Glomerular visceral epithelial cell (primary cell): ENCODE measurements around the gene OVOL3.

Source experiments
- DNase-seq: peaks from one replicate; pipeline ENCODE4 v3.0.0-alpha.2; 2016; ENCODE audit errors: extremely low spot score

OVOL3 gene

GRCh38 chr19:36100476-36100875 is 10.5 kb upstream of the OVOL3 start:
- DNase-seq: no peak

DNA sequence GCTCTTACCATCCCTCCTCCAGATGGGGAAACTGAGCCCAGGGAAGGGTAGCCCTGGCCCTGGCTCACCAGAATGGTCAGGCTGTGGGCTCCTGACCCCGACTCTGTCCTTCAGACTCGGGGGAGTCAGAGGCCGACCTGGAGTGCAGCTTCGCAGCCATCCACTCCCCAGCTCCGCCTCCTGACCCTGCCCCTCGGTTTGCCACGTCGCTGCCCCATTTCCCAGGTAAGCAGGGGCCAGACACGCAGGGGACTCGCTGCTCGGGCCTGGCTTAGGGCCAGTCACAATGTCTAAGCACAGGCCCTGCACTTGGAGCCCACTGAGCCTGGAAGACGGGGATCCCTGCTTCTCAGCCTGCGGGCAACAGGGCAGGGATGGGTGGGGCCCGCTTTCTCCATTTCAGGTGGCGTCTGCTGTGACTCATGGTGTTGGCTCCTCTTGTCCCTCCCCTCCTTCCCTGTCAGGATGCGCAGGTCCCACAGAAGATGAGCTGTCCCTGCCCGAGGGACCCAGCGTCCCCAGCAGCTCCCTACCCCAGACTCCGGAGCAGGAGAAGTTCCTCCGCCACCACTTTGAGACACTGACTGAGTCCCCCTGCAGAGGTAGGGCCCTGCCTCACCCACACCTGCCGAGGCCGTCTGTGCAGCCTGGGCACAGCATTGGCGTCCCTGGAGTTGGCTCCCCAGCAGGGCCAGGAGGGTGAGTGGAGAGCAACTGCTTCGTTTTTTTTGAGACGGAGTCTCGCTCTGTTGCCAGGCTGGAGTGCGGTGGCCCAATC is 9.2 kb upstream of the OVOL3 start:
- no peak for DNase-seq

DNA sequence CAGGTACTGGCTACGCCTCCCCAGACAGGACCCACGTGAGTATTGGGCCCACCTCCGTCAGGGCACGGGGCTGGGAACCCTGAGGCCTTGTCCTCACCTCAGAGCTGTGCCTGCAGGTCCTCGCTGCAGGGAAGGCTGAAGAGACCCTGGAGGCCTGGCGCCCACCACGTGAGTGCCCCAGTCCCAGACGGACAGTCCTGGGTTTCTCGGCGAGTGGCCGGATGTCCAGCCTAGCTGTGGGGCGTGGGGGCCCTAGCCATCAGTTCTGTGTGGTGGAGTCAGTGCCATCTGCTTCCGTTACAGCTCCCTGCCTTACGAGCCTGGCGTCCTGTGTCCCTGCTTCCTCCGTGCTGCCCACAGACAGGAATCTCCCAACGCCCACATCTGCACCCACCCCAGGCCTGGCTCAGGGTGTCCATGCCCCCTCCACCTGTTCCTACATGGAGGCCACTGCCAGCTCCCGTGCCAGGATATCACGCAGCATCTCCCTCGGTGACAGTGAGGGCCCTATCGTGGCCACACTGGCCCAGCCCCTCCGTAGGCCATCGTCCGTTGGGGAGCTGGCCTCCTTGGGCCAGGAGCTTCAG is 7.8 kb upstream of the OVOL3 start:
- DNase-seq: no peak

GRCh38 chr19:36103842-36104552 is 6.9 kb upstream of the OVOL3 start:
- peak; percentile 34 for DNase-seq

DNA sequence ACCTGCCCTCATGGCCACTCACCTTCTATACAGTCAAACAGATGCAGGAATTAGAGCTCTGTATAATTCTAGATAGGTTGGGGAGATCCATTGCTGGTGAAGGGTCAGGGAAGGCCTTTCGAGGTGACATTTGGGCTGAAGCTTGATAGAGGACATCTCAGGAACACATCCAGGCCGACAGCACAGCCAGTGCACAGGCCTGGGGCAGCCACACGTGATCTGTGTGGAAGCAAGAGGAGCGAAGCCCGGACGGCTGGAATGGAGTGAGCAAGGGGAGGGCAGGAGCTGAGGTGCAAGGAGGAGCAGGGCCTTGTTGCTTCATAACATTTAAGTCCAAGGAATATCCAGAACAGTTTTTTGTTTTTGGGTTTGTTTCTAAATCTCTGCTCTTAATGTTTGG is 4.5 kb upstream of the OVOL3 start:
- no peak for DNase-seq

DNA sequence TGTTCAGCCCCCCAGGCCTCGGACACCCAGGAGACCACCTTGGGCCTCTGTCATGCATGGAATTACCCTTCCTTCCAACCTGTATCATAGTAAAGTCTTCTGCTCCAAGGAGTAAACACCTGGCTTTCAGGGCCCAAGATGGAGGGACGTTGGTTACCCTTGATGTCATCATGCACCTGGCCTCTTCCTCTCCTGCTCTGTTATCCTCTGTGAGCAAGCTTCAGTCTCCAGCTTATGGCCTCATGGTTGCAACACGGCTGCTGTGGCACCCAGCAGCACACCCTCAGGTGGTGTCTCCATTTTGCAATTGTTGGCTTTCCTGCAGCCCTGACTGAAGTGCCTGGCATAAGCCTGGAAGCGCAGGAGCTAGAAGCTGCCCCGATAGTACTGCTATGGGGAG is 4.0 kb upstream of the OVOL3 start:
- no peak for DNase-seq

DNA sequence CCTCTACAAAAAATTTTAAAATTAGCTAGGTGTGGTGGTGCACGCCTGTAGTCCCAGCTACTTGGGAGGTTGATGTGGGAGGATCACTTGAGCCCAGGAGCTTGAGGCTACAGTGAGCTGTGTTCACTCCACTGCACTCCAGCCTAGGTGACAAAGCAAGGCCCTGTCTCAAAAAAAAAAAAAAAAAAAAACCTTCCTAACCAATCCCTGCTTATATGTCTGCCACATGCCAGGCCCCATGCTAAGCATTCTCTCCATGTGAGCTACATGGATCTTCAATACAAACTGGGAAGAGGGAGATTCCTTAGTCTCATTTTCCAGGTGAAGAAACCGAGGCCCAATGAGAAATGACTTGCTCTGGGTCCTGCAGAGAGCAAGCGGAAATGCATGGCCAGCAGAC is 2.3 kb upstream of the OVOL3 start:
- DNase-seq: no peak

DNA sequence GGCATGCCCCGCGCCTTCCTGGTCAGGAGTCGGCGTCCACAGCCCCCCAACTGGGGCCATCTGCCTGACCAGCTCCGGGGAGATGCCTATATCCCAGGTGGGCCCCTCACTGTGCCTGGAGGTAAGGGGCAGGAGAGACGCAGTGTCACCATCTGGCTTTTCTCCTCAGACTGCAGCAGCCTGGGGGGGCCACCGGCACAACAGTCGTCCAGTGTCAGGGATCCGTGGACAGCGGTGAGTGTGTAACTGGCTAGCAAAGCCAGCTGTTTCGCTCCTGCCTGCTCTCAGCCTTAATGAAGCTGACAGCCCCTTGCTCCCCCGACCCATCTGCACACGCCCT is 227 bp downstream of the OVOL3 start:
- no peak for DNase-seq

DNA sequence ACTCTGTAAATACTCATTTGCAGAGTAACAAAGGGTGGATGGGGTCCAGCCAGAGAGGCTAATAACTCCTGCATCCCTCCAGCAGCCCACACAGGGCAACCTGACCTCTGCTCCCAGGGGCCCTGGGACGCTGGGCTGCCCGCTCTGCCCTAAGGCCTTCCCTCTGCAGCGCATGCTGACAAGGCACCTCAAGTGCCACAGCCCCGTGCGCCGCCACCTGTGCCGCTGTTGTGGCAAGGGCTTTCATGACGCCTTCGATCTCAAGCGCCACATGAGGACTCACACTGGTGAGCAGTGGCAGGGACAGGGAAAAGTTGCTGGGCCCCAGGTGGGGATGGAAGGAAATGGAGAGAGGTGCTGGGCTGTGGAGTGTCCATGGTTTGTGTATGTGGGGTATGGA is 1.7 kb downstream of the OVOL3 start:
- DNase-seq: no peak

DNA sequence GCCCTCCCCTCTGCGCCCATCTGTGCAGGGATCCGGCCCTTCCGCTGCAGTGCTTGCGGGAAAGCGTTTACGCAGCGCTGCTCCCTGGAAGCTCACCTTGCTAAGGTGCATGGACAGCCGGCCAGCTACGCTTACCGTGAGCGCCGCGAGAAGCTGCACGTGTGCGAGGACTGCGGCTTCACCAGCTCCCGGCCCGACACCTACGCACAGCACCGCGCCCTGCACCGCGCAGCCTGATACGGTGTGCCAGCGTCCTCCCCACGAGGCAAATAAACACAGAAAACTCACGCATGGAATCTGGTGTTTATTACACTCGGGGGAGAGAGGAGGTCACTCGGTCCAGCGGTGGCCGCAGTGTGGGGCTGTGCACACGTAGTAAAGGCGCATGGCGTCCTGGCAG is 2.5 kb downstream of the OVOL3 start:
- no peak for DNase-seq

DNA sequence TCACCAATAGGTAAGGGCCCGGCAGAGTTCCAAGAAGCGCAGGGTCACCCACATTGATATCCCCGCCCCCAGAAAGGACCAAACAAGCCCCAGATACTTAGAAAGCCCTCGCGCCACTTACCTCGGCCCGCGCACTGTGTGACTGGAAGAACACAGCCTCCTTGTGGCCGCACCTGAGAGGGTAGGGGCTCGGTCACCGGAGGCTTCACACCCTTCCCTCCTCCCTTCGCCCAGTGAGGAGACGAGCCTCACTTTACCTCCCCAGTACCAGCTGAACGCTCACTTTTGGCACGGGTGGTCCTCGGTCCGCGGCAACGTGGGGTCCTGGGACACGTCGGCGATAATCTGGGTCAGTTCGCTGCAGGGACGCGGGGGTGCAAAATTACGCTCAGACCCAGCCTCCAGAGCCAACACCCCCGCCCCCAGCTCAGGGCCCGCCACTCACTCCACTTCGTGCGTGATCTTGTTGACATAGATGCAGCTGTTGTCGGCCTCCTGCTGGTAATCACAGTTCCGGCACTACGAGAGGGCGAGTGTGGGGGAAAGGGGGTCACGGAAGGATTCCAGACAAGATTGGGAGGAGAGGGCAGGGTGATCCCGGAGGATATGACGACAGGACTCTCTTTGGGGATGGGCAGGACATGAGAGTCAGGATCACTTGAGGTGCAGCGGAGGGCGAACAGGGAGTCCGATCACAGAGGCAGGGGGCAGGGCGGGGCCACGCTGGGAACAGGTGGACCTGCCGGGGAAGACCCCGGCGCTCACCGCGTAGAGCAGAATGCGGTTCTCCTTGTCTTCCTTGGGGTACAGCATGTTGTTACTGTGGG is 3.2 kb downstream of the OVOL3 start:
- DNase-seq: peak; percentile 31

DNA sequence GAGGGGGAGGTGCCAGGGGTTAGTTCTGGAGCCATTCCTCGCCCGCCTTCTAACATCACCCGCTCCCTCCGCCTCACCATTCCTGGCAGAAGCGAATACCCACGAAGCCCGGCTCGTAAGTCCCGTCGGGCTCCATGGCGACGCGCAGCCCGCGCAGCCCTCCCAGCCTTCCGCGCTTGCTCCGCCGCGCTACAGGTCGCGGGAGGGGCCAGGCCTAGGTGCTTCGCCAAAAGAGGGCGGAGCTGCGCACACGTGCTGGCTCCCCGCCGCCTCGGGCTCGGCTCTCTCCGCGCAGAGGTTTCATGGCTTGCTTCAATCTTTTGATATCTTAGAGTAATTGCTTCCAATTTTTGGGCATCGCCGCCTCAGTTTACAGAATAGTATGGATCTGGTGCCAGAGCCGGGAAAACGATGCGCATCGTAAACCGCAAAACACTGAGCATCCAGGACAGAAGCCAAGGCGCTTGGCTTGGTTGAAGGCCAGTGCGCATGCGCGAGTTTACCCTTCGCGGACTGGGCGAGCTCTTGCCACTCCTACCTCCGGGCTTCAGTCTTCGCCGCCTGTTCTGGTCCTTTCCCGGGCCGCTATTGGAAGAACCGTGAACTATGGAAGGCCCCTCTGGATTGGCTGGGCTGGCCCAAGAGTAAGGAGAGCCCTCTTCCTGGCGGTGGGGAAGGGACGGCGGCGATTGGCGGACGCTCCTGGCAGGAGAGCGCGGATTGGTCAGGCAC is 3.9 kb downstream of the OVOL3 start, which contains the start of gene POLR2I:
Gene POLR2I (minus strand): TSS at position 155 of the 732 bp plus-strand sequence. CDS start 19 bp downstream, at position 136.
- peak; percentile 100 for DNase-seq

DNA sequence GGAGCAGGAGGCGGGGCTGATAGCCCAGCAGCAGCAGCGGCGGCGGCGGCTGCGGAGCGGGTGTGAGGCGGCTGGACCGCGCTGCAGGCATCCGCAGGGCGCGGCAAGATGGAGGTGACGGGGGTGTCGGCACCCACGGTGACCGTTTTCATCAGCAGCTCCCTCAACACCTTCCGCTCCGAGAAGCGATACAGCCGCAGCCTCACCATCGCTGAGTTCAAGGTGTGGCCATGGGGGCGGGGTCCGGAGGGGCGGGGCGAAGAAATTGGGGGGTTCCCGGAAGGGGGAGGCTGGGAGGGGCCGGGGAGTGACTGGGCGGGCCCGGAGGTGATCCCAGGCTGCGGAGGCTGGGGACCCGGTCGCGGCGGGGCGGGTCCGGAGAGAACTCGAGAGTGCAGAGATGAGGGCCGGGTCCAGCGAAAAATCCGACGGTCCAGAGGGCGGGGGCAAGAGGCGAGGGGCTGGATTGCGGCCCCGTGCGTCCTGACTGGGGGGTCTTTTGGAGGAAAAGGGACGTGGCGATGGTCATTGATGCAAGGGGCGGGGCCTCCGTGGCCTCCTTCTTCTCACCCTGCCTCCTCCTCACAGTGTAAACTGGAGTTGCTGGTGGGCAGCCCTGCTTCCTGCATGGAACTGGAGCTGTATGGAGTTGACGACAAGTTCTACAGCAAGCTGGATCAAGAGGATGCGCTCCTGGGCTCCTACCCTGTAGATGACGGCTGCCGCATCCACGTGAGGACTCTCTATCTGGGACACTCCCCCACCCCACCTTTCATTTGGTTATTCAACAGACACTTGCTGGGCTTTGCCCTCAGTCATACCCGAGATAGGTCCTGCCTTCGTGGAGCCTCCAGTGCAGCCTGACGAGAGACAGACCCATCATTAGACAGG is 4.8 kb downstream of the OVOL3 start, which contains the start of gene TBCB:
Gene TBCB (plus strand): TSS at position 16 of the 891 bp plus-strand sequence. CDS start 93 bp downstream, at position 109.
- no peak for DNase-seq

DNA sequence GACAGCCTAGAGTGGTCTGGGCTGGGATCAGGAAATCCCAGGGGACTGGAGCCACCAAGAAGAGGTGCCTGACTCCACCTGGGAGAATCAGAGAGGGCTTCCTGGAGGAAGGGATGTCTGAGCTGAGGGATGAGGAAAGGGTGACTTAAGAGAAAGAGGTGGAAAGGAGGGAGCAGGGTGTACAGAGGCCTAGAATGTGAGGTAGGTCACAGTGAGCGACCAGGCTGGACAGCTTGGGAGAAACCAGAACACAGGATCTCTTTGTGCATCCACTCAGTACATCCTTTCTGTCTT is 5.3 kb downstream of the OVOL3 start:
- no peak for DNase-seq

- no peak for DNase-seq
Observed at GRCh38 chr19:36120092-36120983, 9.4 kb downstream of the OVOL3 start.

GRCh38 chr19:36120984-36121358 is 10.0 kb downstream of the OVOL3 start:
- DNase-seq: no peak

DNA sequence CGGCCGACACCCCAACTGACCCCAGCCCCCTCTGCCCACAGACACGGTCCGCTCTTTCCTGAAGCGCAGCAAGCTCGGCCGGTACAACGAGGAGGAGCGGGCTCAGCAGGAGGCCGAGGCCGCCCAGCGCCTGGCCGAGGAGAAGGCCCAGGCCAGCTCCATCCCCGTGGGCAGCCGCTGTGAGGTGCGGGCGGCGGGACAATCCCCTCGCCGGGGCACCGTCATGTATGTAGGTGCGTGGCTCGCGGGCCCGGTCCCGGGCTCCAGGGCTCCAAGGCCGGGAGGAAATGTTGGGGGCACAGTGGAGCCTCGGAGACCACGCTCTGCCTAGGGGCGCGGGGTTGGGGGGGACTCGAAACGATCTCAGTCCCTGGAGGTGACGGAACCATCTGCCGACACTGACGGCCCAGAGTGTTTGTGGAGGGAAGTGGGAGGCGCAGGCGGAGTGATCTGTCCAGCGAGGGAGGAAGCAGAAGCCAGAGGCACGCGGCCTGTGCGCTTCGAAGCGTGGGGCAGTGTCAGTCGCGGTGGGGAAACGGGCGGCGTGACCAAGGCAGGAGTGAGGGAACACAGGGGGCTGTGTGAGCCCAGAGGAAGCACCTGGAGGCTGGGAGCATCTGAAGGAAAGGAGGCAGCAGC is 10.7 kb downstream of the OVOL3 start:
- no peak for DNase-seq

DNA sequence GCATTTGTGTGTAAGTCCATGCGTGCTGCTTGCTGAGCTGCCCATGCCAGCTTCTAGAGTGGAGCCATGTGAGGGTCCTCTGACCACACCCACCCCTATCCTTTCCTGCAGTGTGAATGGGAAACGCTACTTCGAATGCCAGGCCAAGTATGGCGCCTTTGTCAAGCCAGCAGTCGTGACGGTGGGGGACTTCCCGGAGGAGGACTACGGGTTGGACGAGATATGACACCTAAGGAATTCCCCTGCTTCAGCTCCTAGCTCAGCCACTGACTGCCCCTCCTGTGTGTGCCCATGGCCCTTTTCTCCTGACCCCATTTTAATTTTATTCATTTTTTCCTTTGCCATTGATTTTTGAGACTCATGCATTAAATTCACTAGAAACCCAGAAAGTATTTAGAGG is 14.6 kb downstream of the OVOL3 start:
- DNase-seq: no peak

DNA sequence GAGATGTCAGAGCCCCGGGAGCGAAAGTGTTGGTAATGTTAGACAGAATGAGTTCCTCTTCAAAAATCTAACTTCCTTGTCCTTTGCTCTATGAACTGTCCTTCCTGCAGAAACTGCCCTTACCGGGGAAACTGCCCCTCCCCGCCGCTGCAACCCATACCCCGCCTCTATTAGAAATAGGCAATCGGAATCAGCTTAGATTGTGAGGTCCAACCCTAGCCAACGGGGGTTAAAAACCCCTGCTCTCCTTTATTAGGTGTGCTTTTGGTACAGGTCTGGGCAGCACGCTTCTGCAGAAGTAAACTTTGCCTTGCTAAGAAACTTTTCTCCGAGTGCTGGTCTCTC is 17.4 kb downstream of the OVOL3 start:
- no peak for DNase-seq
